Loucy (cell line): ENCODE data around the gene ATXN2.

Experiments
- H2AFZ ChIP-seq: fragments of 200-600 bp; sonication (generic); 2 replicates; pipeline ENCODE4 v1.6.0; 2016; ENCODE audit warnings: antibody characterized with exemption, mild to moderate bottlenecking, low read length, moderate library complexity
- H3F3A ChIP-seq: fragments of 200-600 bp; 2 replicates; pipeline ENCODE4 v1.6.0; 2016; ENCODE audit warnings: antibody characterized with exemption, low read depth, mild to moderate bottlenecking
- H3K27me3 ChIP-seq: fragments of 200-600 bp; sonication (generic); 2 replicates; pipeline ENCODE4 v1.6.1; 2014; ENCODE audit warnings: low read length, mild to moderate bottlenecking; ENCODE audit not compliant: insufficient read depth, poor library complexity, severe bottlenecking
- H3K36me3 ChIP-seq: fragments of 200-600 bp; sonication (generic); 2 replicates; pipeline ENCODE4 v1.6.1; 2016; ENCODE audit warnings: low read length; ENCODE audit not compliant: insufficient read depth
- H3K4me1 ChIP-seq: fragments of 200-600 bp; sonication (generic); 2 replicates; pipeline ENCODE4 v1.5.1; 2014; ENCODE audit warnings: low read length, mild to moderate bottlenecking; ENCODE audit not compliant: insufficient read depth, poor library complexity, severe bottlenecking
- H3K4me2 ChIP-seq: fragments of 200-600 bp; sonication (generic); 2 replicates; pipeline ENCODE4 v1.6.0; 2014; ENCODE audit warnings: antibody characterized with exemption, low read length, low read depth, mild to moderate bottlenecking; ENCODE audit not compliant: poor library complexity, severe bottlenecking
- H3K4me3 ChIP-seq: fragments of 200-600 bp; sonication (generic); 2 replicates; pipeline ENCODE4 v1.5.1; 2014; ENCODE audit warnings: low read length, mild to moderate bottlenecking, mixed read lengths; ENCODE audit not compliant: poor library complexity, severe bottlenecking
- H3K79me2 ChIP-seq: fragments of 200-600 bp; sonication (generic); 2 replicates; pipeline ENCODE4 v1.6.1; 2014; ENCODE audit warnings: low read length; ENCODE audit not compliant: insufficient read depth
- H3K9ac ChIP-seq: fragments of 200-600 bp; sonication (generic); 2 replicates; pipeline ENCODE4 v1.6.0; 2014; ENCODE audit warnings: mild to moderate bottlenecking, low read depth, low read length, moderate library complexity; ENCODE audit not compliant: poor library complexity, severe bottlenecking
- H3K9me2 ChIP-seq: fragments of 200-600 bp; sonication (generic); replicated peaks from 2 replicates; pipeline ENCODE4 v1.6.1; 2016; ENCODE audit warnings: low read depth, low read length, mixed read lengths
- H3K9me3 ChIP-seq: fragments of 200-600 bp; sonication (generic); 2 replicates; pipeline ENCODE4 v1.6.1; 2014; ENCODE audit warnings: mild to moderate bottlenecking, antibody characterized with exemption, low read length, low read depth; ENCODE audit not compliant: insufficient read depth
- H4K20me1 ChIP-seq: fragments of 200-600 bp; sonication (generic); 2 replicates; pipeline ENCODE4 v1.6.0; 2014; ENCODE audit warnings: antibody characterized with exemption, low read length, mild to moderate bottlenecking; ENCODE audit not compliant: insufficient read depth, poor library complexity, severe bottlenecking
- CTCF ChIP-seq: fragments of 200-600 bp; sonication (generic); conservative IDR thresholded peaks from 2 replicates; pipeline ENCODE4 v1.5.1; 2014; ENCODE audit warnings: mild to moderate bottlenecking, antibody characterized with exemption, low read length
- EZH2phosphoT487 ChIP-seq: fragments of 200-600 bp; IDR thresholded peaks from 2 replicates; pipeline ENCODE4 v1.6.1; 2018; ENCODE audit warnings: antibody characterized with exemption, mild to moderate bottlenecking, moderate library complexity, borderline replicate concordance

Gene ATXN2

DNA sequence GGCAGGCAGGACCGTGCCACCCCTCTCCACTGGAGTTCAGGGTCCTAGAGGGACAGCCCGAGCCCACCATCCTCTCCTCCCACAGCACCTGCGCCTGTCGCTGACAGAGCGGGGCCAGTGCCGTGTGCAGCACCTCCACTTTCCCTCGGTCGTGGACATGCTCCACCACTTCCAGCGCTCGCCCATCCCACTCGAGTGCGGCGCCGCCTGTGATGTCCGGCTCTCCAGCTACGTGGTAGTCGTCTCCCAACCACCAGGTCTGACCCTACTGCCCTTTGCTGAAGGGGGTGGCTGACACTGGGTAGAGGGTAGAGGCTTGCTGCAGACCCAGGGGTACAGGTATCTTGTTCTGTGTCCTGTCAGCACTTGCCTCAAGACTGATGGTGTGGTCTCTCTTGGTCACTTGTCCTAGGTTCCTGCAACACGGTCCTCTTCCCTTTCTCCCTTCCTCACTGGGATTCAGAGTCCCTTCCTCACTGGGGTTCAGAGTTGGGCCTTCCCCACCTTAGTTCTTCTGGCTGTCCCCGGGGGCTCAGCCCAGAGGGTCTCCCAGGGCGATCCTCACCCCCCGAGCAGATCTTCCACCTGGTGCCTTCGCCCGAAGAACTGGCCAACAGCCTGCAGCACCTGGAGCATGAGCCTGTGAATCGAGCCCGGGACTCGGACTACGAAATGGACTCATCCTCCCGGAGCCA is 151.4 kb downstream of the ATXN2 start:
- peaks cover 6% of the 10 kb centered on the region; the same call in 1 of the 2 replicates for H3F3A ChIP-seq
- H2AFZ ChIP-seq, result no peak overlapping the region
- TF ChIP-seq CTCF (no peak), EZH2phosphoT487 (no peak)
- no peak overlapping the region for H3K4me2 ChIP-seq
- peaks cover 78% of the 10 kb centered on the region for H3K36me3 ChIP-seq
- H3K4me3 ChIP-seq, result no peak overlapping the region
- peaks cover 44% of the 10 kb centered on the region for H3K79me2 ChIP-seq
- H3K4me1 ChIP-seq, result peaks cover 34% of the 10 kb centered on the region
- no peaks in the 10 kb centered on the region for H3K9me2 ChIP-seq
- no peak overlapping the region for H3K9ac ChIP-seq
- H3K27me3 ChIP-seq, result no peaks in the 10 kb centered on the region
- peaks cover 26% of the 10 kb centered on the region for H4K20me1 ChIP-seq
- no peaks in the 10 kb centered on the region for H3K9me3 ChIP-seq

DNA sequence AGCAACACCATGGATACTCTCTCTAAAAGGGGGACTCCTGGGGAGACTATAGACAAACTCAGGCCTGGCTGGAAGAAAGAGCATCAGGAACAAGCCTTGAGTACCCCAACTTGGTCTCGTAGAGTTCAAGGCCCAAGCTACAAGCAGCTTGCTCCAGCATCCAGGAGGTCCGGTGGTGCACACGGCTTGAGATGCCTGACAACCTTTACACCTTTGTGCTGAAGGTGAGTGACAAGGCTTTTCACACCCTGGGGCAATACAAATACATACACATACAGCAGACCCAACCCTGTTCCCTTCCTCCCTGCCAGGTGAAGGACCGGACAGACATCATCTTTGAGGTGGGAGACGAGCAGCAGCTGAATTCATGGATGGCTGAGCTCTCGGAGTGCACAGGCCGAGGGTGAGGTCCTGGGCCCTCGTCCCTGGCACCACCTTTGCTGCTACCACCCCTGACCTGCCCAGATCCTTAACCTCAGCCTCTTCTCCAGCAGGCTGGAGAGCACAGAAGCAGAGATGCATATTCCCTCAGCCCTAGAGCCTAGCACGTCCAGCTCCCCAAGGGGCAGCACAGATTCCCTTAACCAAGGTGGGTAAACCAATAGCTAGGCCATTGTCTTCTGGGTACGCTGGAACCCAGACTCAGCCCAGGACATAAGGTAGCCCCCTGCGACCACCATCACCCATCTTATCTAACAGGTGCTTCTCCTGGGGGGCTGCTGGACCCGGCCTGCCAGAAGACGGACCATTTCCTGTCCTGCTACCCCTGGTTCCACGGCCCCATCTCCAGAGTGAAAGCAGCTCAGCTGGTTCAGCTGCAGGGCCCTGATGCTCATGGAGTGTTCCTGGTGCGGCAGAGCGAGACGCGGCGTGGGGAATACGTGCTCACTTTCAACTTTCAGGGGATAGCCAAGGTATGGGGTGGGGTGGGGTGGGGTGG is 152.2 kb downstream of the ATXN2 start:
- H3F3A ChIP-seq, result peaks cover 6% of the 10 kb centered on the region; the same call in 1 of the 2 replicates
- H3K79me2 ChIP-seq, result peaks cover 52% of the 10 kb centered on the region
- no peaks in the 10 kb centered on the region for H3K9me3 ChIP-seq
- H3K4me1 ChIP-seq, result peaks cover 42% of the 10 kb centered on the region
- no peak overlapping the region for H3K9ac ChIP-seq
- H3K9me2 ChIP-seq, result no peaks in the 10 kb centered on the region
- H3K27me3 ChIP-seq, result no peaks in the 10 kb centered on the region
- no peak overlapping the region for H3K4me2 ChIP-seq
- H3K4me3 ChIP-seq, result no peak overlapping the region
- TF ChIP-seq EZH2phosphoT487 (no peak), CTCF (no peak)
- H4K20me1 ChIP-seq, result peaks cover 29% of the 10 kb centered on the region
- H2AFZ ChIP-seq, result no peak overlapping the region
- peaks cover 81% of the 10 kb centered on the region for H3K36me3 ChIP-seq

DNA sequence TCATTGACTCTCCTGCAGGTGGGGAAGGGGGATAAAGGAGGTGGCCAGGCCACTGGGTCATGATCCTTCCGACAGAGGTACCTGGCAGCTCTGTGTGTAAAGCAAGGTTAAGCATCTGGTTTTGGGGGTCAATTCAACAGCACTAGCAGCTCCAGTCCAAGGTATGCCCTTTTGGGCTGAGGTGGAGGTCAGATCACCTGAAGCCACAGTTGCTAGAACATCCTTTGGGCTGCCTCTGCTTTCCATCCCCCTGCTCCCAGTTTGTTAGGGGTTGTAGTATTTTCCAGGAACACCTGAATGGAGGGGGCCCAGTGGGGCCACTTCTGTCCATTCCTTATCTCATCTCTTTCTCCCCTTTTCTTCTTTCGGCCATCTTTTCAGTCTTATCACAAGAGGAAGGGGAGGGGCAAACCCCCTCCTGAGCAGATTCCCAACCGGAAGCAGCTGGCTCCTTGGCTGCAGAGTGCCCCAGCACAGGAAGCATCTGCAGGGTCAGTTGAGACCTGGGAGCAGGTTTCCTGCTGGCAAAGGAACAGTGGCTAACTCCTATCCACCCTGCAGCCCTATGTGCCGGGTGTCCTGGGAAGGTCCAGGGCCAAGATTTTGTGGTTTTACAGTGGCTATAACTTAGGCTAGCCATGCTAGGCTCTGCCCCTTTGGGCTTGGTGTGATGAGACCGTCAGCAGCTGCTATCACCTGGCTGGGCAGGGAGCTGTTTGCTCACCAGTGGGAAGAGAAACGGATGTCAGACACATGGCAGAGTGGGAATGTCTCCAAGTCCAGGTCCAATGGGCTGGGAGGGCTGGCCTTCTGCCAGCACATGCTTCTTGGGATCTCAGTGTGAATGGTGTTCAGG is 153.2 kb downstream of the ATXN2 start:
- Histone ChIP-seq H4K20me1 (peaks cover 33% of the 10 kb centered on the region), H3K36me3 (peaks cover 80% of the 10 kb centered on the region; the same call in 1 of the 2 replicates), H3K4me1 (peaks cover 51% of the 10 kb centered on the region), H2AFZ (no peak overlapping the region), H3K27me3 (no peaks in the 10 kb centered on the region), H3K9me2 (no peaks in the 10 kb centered on the region), H3F3A (peaks cover 4% of the 10 kb centered on the region; the same call in 1 of the 2 replicates), H3K9ac (peak overlapping the region; percentile 56), H3K4me2 (peak overlapping the region; percentile 68), H3K4me3 (peak overlapping the region; percentile 43), H3K9me3 (no peaks in the 10 kb centered on the region), H3K79me2 (peaks cover 61% of the 10 kb centered on the region)
- TF ChIP-seq CTCF, result no peak
- no peak for TF ChIP-seq EZH2phosphoT487
